HCT116 (cell line): ENCODE measurements around the gene SEMA3E. TPM values are rescaled to one million over a fixed set of nuclear protein-coding genes. Genes with fewer than 3 reads are reported as not detected.

Experiments used
- ATAC-seq: fragments of 200-7000 bp; cut with Tn5 transposase; 2 replicates; pipeline ENCODE4 v1.9.1; 2020; ENCODE audit warnings: mild to moderate bottlenecking, moderate library complexity
- BruUV-seq: library from RNA; stranded (reverse); fragments of 400-500 nt; replicated peaks from 2 replicates; lab custom pipeline; 2021; lab: Mats Ljungman, UMichigan
- CTCF ChIA-PET: fragments of 300-600 bp; sonication (Branson Sonifier 250); formaldehyde crosslinking; loops from one replicate; lab custom pipeline; 2021; ENCODE audit warnings: antibody characterized with exemption; lab: Charles Lee
- POLR2A ChIA-PET: fragments of 300-600, 350-600 bp; sonication (Branson Sonifier 250); formaldehyde crosslinking; loops from one replicate; lab custom pipeline; 2021; ENCODE audit warnings: antibody characterized with exemption; lab: Charles Lee
- RAD21 ChIA-PET, 2 experiments: fragments of 300-600 bp; sonication (Branson Sonifier 250); formaldehyde crosslinking; loops; one replicate each; lab custom pipeline; 2023; ENCODE audit warnings: low total read pairs in 2 of 2; ENCODE audit not compliant: uncharacterized antibody in 2 of 2, unreplicated experiment in 2 of 2, low non-redundant PET in 1 of 2; lab: Charles Lee
- DNase-seq: peaks from one replicate; pipeline ENCODE4 v3.0.0-alpha.2; 2010; ENCODE audit warnings: low read depth, low spot score
- H2AFZ ChIP-seq: fragments of 200-600 bp; shearing (Covaris generic), sonication (generic); 2 replicates; pipeline ENCODE4 v1.6.1; 2017; ENCODE audit warnings: low read depth, mixed run types, mixed read lengths, antibody characterized with exemption, low read length; ENCODE audit not compliant: poor library complexity, severe bottlenecking
- H3K27ac ChIP-seq: 2 replicates; pipeline ENCODE4 v1.5.1; 2012; ENCODE audit warnings: low read depth, low read length
- H3K27me3 ChIP-seq: fragments of 200-600 bp; sonication (generic); 2 replicates; pipeline ENCODE4 v1.6.1; 2016; ENCODE audit warnings: mixed run types, low read length, mixed read lengths; ENCODE audit not compliant: insufficient read depth
- H3K36me3 ChIP-seq, 2 experiments: fragments of 200-500 bp in 1 of 2; fragments of 200-600 bp in 1 of 2; sonication (Bioruptor generic) in 1 of 2; sonication (generic) in 1 of 2; 2 replicates each; pipeline versions ENCODE4 v1.5.1 to v1.6.1; 2014 to 2016; ENCODE audit warnings: low read length in 2 of 2, inconsistent platforms in 1 of 2, mixed read lengths in 1 of 2, mixed run types in 1 of 2; ENCODE audit not compliant: insufficient read depth in 2 of 2, control insufficient read depth in 1 of 2
- H3K4me1 ChIP-seq, 2 experiments: fragments of 200-600 bp in 1 of 2; sonication (generic) in 1 of 2; 2 replicates each; pipeline versions ENCODE4 v1.5.1 to v1.6.1; 2012 to 2017; ENCODE audit warnings: low read length in 2 of 2, inconsistent platforms in 1 of 2, mild to moderate bottlenecking in 1 of 2, mixed read lengths in 1 of 2, mixed run types in 1 of 2, moderate library complexity in 1 of 2; ENCODE audit not compliant: insufficient read depth in 2 of 2, control insufficient read depth in 1 of 2
- H3K4me2 ChIP-seq: fragments of 200-600 bp; sonication (generic); 2 replicates; pipeline ENCODE4 v1.6.1; 2017; ENCODE audit warnings: mixed run types, low read length, mixed read lengths
- H3K4me3 ChIP-seq, 2 experiments: fragments of 200-600 bp in 1 of 2; sonication (generic) in 1 of 2; replicated peaks in 1 of 2; 2 replicates each; pipeline ENCODE4 v1.5.1; 2011 to 2016; ENCODE audit warnings: low read length in 2 of 2, control low read depth in 1 of 2, low read depth in 1 of 2, mild to moderate bottlenecking in 1 of 2, mixed read lengths in 1 of 2, mixed run types in 1 of 2
- H3K79me2 ChIP-seq: fragments of 200-600 bp; sonication (generic); 2 replicates; pipeline ENCODE4 v1.6.1; 2017; ENCODE audit warnings: mild to moderate bottlenecking, mixed run types, low read length, moderate library complexity, mixed read lengths; ENCODE audit not compliant: insufficient read depth
- H3K9ac ChIP-seq: fragments of 200-600 bp; sonication (generic); 2 replicates; pipeline ENCODE4 v1.6.1; 2016; ENCODE audit warnings: low read length, mixed read lengths
- H3K9me2 ChIP-seq: fragments of 200-600 bp; sonication (generic), shearing (Covaris generic); 2 replicates; pipeline ENCODE4 v1.6.1; 2017; ENCODE audit warnings: mixed run types, mild to moderate bottlenecking, moderate library complexity; ENCODE audit not compliant: insufficient read depth
- H3K9me3 ChIP-seq, 2 experiments: fragments of 200-500 bp in 1 of 2; fragments of 200-600 bp in 1 of 2; sonication (Bioruptor generic) in 1 of 2; sonication (generic) in 1 of 2; 2 replicates each; pipeline ENCODE4 v1.6.1; 2014 to 2017; ENCODE audit warnings: low read length in 2 of 2, mixed read lengths in 2 of 2, inconsistent platforms in 1 of 2, low read depth in 1 of 2, mild to moderate bottlenecking in 1 of 2, mixed run types in 1 of 2, moderate library complexity in 1 of 2; ENCODE audit not compliant: control insufficient read depth in 1 of 2, insufficient read depth in 1 of 2
- H4K20me1 ChIP-seq: fragments of 200-600 bp; sonication (generic), shearing (Covaris generic); 2 replicates; pipeline ENCODE4 v1.6.1; 2017; ENCODE audit warnings: mixed run types, mild to moderate bottlenecking, moderate library complexity; ENCODE audit not compliant: insufficient read depth
- CBX3 ChIP-seq: IDR thresholded peaks from 2 replicates; pipeline ENCODE4 v1.6.1; 2012; ENCODE audit warnings: low read depth
- CEBPB ChIP-seq: IDR thresholded peaks from 2 replicates; pipeline ENCODE4 v1.6.1; 2012; ENCODE audit warnings: low read depth
- EGR1 ChIP-seq: IDR thresholded peaks from 2 replicates; pipeline ENCODE4 v1.6.1; 2012; ENCODE audit warnings: low read depth
- ELF1 ChIP-seq: IDR thresholded peaks from 2 replicates; pipeline ENCODE4 v1.6.1; 2012; ENCODE audit warnings: low read depth, borderline replicate concordance
- EZH2 ChIP-seq: fragments of 200-600 bp; sonication (generic); IDR thresholded peaks from 2 replicates; pipeline ENCODE4 v1.6.1; 2017; ENCODE audit warnings: antibody characterized with exemption, mixed run types
- EZH2phosphoT487 ChIP-seq: fragments of 200-600 bp; IDR thresholded peaks from 2 replicates; pipeline ENCODE4 v1.6.1; 2018; ENCODE audit warnings: antibody characterized with exemption, borderline replicate concordance
- FOSL1 ChIP-seq: IDR thresholded peaks from 2 replicates; pipeline ENCODE4 v1.6.1; 2012; ENCODE audit warnings: low read depth
- JUND ChIP-seq: IDR thresholded peaks from 2 replicates; pipeline ENCODE4 v1.6.1; 2012
- POLR2A ChIP-seq: IDR thresholded peaks from 2 replicates; pipeline ENCODE4 v1.7.0; 2011; ENCODE audit warnings: borderline replicate concordance; ENCODE audit not compliant: insufficient read depth, insufficient read length; ENCODE audit errors: extremely low read depth
- RAD21 ChIP-seq: IDR thresholded peaks from 2 replicates; pipeline ENCODE4 v1.6.1; 2012; ENCODE audit warnings: low read depth, mild to moderate bottlenecking
- SIN3A ChIP-seq: IDR thresholded peaks from 2 replicates; pipeline ENCODE4 v1.6.1; 2012; ENCODE audit warnings: low read depth
- SP1 ChIP-seq: IDR thresholded peaks from 2 replicates; pipeline ENCODE4 v1.6.1; 2012; ENCODE audit warnings: low read depth
- SRF ChIP-seq: IDR thresholded peaks from 2 replicates; pipeline ENCODE4 v1.6.1; 2012; ENCODE audit warnings: low read depth
- intact Hi-C: fragments of 100-400 bp; cut with micrococcal nuclease; formaldehyde crosslinking; loops from 2 replicates; pipeline ENCODE4 v1.10.0; 2022
- total RNA-seq: library from RNA; stranded (reverse); gene quantifications from one replicate; pipeline ENCODE4 v1.2.1, GENCODE V29; 2021; ENCODE audit not compliant: unreplicated experiment
- TF ChIP-seq, protein P1 (sequence below): IDR thresholded peaks from 2 replicates; pipeline ENCODE4 v1.6.1; 2012
- TF ChIP-seq, protein P2 (sequence below): IDR thresholded peaks from 2 replicates; pipeline ENCODE4 v1.6.1; 2011; ENCODE audit warnings: mild to moderate bottlenecking, low read length, moderate library complexity; ENCODE audit not compliant: insufficient replicate concordance; ENCODE audit errors: extremely low read depth
- TF ChIP-seq, protein P3 (sequence below), 3 experiments: fragments of 200-600 bp in 1 of 3; sonication (generic) in 1 of 3; IDR thresholded peaks in 2 of 3; conservative IDR thresholded peaks in 1 of 3; 2 replicates each; pipeline ENCODE4 v1.5.1; 2012 to 2017; ENCODE audit warnings: low read depth in 2 of 3, low read length in 2 of 3, antibody characterized with exemption in 1 of 3, borderline replicate concordance in 1 of 3, control low read depth in 1 of 3, mild to moderate bottlenecking in 1 of 3, mixed read lengths in 1 of 3, mixed run types in 1 of 3, moderate library complexity in 1 of 3; ENCODE audit not compliant: insufficient read depth in 1 of 3
- TF ChIP-seq, protein P4 (sequence below): IDR thresholded peaks from 2 replicates; pipeline ENCODE4 v1.6.1; 2012; ENCODE audit warnings: low read depth

SEMA3E gene
- total RNA-seq, 1 experiment from 2014 or later, result 1.6 TPM

DNA sequence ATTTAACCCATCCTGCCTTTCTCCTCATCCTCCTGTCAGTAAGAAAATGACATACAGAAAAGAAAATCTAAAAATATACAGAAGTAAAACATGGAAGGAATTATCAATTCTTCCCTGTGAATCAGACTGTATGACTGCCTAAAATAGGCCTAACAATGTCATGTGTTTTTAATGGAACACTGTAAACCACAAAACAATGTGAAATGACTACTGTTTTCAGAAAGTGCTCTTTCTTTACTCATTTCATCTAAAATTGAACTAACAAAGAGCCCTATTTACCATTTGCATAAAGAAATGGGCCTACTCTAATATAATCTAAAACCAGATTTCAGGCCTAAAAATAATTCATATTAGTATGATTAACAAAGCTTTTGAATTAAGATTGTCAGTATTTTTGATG, 35.7 kb downstream of the SEMA3E start:
- intact Hi-C loops, result no loop called here
- no peaks in the 10 kb centered on the region for H3K27me3 ChIP-seq
- H3K79me2 ChIP-seq, result no peaks in the 10 kb centered on the region
- ChIA-PET CTCF (no interaction called here), RAD21 (no interaction called here), POLR2A (no interaction called here)
- H3K27ac ChIP-seq, result no peak overlapping the region
- no peaks in the 10 kb centered on the region for H3K9me2 ChIP-seq
- no peaks in the 10 kb centered on the region for H3K36me3 ChIP-seq
- no peaks in the 10 kb centered on the region for H3K9me3 ChIP-seq
- no peaks in the 10 kb centered on the region for H4K20me1 ChIP-seq
- H3K4me1 ChIP-seq, result no peaks in the 10 kb centered on the region
- H3K4me3 ChIP-seq, result no peak overlapping the region
- BruUV-seq, result no TSS peak
- DNase-seq, result no peak
- no peak overlapping the region for H2AFZ ChIP-seq
- no peak overlapping the region for H3K4me2 ChIP-seq
- H3K9ac ChIP-seq, result no peak overlapping the region
- ATAC-seq, result no peak
- TF ChIP-seq JUND (no peak), SP1 (no peak), POLR2A (no peak), SIN3A (no peak), ELF1 (no peak), FOSL1 (no peak), EZH2phosphoT487 (no peak), EGR1 (no peak), RAD21 (no peak), CBX3 (no peak), SRF (no peak), CEBPB (no peak), EZH2 (no peak)
- TF ChIP-seq, protein P1, sequence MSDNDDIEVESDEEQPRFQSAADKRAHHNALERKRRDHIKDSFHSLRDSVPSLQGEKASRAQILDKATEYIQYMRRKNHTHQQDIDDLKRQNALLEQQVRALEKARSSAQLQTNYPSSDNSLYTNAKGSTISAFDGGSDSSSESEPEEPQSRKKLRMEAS, result no peak
- TF ChIP-seq, protein P2, sequence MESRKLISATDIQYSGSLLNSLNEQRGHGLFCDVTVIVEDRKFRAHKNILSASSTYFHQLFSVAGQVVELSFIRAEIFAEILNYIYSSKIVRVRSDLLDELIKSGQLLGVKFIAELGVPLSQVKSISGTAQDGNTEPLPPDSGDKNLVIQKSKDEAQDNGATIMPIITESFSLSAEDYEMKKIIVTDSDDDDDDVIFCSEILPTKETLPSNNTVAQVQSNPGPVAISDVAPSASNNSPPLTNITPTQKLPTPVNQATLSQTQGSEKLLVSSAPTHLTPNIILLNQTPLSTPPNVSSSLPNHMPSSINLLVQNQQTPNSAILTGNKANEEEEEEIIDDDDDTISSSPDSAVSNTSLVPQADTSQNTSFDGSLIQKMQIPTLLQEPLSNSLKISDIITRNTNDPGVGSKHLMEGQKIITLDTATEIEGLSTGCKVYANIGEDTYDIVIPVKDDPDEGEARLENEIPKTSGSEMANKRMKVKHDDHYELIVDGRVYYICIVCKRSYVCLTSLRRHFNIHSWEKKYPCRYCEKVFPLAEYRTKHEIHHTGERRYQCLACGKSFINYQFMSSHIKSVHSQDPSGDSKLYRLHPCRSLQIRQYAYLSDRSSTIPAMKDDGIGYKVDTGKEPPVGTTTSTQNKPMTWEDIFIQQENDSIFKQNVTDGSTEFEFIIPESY, result no peak
- TF ChIP-seq, protein P3, sequence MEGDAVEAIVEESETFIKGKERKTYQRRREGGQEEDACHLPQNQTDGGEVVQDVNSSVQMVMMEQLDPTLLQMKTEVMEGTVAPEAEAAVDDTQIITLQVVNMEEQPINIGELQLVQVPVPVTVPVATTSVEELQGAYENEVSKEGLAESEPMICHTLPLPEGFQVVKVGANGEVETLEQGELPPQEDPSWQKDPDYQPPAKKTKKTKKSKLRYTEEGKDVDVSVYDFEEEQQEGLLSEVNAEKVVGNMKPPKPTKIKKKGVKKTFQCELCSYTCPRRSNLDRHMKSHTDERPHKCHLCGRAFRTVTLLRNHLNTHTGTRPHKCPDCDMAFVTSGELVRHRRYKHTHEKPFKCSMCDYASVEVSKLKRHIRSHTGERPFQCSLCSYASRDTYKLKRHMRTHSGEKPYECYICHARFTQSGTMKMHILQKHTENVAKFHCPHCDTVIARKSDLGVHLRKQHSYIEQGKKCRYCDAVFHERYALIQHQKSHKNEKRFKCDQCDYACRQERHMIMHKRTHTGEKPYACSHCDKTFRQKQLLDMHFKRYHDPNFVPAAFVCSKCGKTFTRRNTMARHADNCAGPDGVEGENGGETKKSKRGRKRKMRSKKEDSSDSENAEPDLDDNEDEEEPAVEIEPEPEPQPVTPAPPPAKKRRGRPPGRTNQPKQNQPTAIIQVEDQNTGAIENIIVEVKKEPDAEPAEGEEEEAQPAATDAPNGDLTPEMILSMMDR (IDR thresholded peaks at IDR 0.05 in 2 of 3, conservative IDR thresholded peaks at IDR 0.05 in 1 of 3; ENCODE audit: borderline replicate concordance in 1 of 3, insufficient read depth in 1 of 3, low read depth in 2 of 3, low read length in 2 of 3), result no peak
- TF ChIP-seq, protein P4, sequence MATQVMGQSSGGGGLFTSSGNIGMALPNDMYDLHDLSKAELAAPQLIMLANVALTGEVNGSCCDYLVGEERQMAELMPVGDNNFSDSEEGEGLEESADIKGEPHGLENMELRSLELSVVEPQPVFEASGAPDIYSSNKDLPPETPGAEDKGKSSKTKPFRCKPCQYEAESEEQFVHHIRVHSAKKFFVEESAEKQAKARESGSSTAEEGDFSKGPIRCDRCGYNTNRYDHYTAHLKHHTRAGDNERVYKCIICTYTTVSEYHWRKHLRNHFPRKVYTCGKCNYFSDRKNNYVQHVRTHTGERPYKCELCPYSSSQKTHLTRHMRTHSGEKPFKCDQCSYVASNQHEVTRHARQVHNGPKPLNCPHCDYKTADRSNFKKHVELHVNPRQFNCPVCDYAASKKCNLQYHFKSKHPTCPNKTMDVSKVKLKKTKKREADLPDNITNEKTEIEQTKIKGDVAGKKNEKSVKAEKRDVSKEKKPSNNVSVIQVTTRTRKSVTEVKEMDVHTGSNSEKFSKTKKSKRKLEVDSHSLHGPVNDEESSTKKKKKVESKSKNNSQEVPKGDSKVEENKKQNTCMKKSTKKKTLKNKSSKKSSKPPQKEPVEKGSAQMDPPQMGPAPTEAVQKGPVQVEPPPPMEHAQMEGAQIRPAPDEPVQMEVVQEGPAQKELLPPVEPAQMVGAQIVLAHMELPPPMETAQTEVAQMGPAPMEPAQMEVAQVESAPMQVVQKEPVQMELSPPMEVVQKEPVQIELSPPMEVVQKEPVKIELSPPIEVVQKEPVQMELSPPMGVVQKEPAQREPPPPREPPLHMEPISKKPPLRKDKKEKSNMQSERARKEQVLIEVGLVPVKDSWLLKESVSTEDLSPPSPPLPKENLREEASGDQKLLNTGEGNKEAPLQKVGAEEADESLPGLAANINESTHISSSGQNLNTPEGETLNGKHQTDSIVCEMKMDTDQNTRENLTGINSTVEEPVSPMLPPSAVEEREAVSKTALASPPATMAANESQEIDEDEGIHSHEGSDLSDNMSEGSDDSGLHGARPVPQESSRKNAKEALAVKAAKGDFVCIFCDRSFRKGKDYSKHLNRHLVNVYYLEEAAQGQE, result no peak
- TF ChIP-seq, all 23 proteins: peak for 0
